Measurements from ENCODE around the gene KTN1. TPM values are rescaled to one million over a fixed set of nuclear protein-coding genes. Genes with fewer than 3 reads are reported as not detected.

The KTN1 gene
- total and polyA plus RNA-seq, 2 donors, result 102 to 125 TPM

- no peak for DNase-seq (ENCODE audit: low read depth in 6 of 9, low spot score in 9 of 9)
- no peaks in the 10 kb centered on the region for H3K27me3 ChIP-seq (ENCODE audit: control insufficient read depth in 2 of 2, insufficient read depth in 1 of 2, low read length in 1 of 2)
- 97% methylated on average over 5 of the region's 5 CpGs for WGBS
- no peaks in the 10 kb centered on the region for H3K4me1 ChIP-seq (ENCODE audit: control insufficient read depth in 2 of 2, insufficient read depth in 2 of 2, low read length in 2 of 2)
- no peaks in the 10 kb centered on the region for H3K9me3 ChIP-seq (ENCODE audit: control insufficient read depth in 2 of 2, insufficient read depth in 1 of 2, low read length in 1 of 2)
- no peaks in the 10 kb centered on the region for H3K36me3 ChIP-seq (ENCODE audit: control insufficient read depth in 2 of 2, insufficient read depth in 2 of 2, low read length in 1 of 2)
- no peak overlapping the region for H3K4me3 ChIP-seq (ENCODE audit: low read length in 2 of 2)
- H3K27ac ChIP-seq (ENCODE audit: low read depth in 1 of 2, low read length in 1 of 2), result no peak overlapping the region
These were observed 38.9 kb upstream of the KTN1 start for GRCh38 chr14:55540847-55541773.

DNA sequence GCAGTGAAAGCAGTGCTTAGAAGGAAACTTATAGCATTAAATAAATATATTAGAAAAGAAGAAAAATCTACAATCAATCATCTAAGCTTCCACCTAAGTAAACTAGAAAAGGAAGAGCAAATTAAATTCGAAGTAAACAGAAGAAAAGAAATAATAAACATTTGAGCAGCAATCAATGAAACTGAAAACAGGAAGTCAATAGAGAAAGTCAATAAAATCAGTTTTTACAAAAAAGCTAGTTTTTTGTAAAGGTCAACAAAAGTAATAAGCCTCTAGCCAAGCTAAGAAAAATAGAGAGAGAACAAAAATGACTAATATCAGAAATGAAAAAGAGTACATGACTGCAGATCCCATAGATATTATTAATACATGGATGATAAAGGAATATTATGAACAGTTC lies 34.2 kb upstream of the KTN1 start:
- Histone ChIP-seq H3K36me3 (ENCODE audit: control insufficient read depth in 2 of 2, insufficient read depth in 2 of 2, low read length in 1 of 2) (no peaks in the 10 kb centered on the region), H3K9me3 (ENCODE audit: control insufficient read depth in 2 of 2, insufficient read depth in 1 of 2, low read length in 1 of 2) (no peaks in the 10 kb centered on the region), H3K4me1 (ENCODE audit: control insufficient read depth in 2 of 2, insufficient read depth in 2 of 2, low read length in 2 of 2) (no peaks in the 10 kb centered on the region), H3K4me3 (ENCODE audit: low read length in 2 of 2) (no peak overlapping the region), H3K27ac (ENCODE audit: low read depth in 1 of 2, low read length in 1 of 2) (no peak overlapping the region), H3K27me3 (ENCODE audit: control insufficient read depth in 2 of 2, insufficient read depth in 1 of 2, low read length in 1 of 2) (no peaks in the 10 kb centered on the region)
- WGBS, result 94% methylated on average over 1 of the region's 1 CpG
- no peak for DNase-seq (ENCODE audit: low read depth in 6 of 9, low spot score in 9 of 9)

DNA sequence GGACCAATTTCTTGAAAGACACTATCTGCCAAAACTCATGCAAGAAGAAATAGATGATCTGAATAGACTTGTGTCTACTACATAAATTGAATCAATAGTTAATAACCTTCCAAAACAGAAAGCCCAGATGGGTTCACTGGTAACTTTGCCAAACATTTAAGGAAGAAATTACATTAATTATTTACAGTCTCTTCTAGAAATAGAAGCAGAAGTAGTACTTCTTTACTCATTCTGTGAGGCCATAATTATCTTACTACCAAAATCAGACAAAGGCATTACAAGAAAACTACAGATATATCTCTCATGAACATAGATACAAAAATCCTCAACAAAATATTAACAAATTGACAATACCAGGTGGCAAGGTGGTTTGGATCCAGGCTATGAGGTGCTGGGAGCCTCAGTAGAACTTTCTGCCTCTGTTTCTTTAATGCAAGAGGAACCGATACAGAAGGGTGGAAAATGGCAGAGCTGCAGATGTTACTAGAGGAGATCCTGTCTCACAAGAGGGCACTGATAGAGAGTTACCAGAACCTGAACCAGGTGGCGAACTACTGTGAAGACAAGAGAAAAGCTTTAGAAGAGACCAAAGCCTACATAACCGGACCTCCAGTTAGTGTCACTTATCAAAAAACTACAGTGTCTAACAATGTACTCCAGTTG lies 33.7 kb upstream of the KTN1 start:
- Histone ChIP-seq H3K27me3 (ENCODE audit: control insufficient read depth in 2 of 2, insufficient read depth in 1 of 2, low read length in 1 of 2) (no peaks in the 10 kb centered on the region), H3K27ac (ENCODE audit: low read depth in 1 of 2, low read length in 1 of 2) (no peak overlapping the region)
- WGBS, result 96% methylated on average over 3 of the region's 3 CpGs

GRCh38 chr14:55547650-55548315 lies 32.2 kb upstream of the KTN1 start:
- H3K36me3 ChIP-seq (ENCODE audit: control insufficient read depth in 2 of 2, insufficient read depth in 2 of 2, low read length in 1 of 2), result no peaks in the 10 kb centered on the region
- no peaks in the 10 kb centered on the region for H3K4me1 ChIP-seq (ENCODE audit: control insufficient read depth in 2 of 2, insufficient read depth in 2 of 2, low read length in 2 of 2)
- no peaks in the 10 kb centered on the region for H3K27me3 ChIP-seq (ENCODE audit: control insufficient read depth in 2 of 2, insufficient read depth in 1 of 2, low read length in 1 of 2)
- WGBS, result 97% methylated on average over 3 of the region's 3 CpGs
- no peak overlapping the region for H3K4me3 ChIP-seq (ENCODE audit: low read length in 2 of 2)
- H3K27ac ChIP-seq (ENCODE audit: low read depth in 1 of 2, low read length in 1 of 2), result no peak overlapping the region
- no peak for DNase-seq (ENCODE audit: low read depth in 6 of 9, low spot score in 9 of 9)
- no peaks in the 10 kb centered on the region for H3K9me3 ChIP-seq (ENCODE audit: control insufficient read depth in 2 of 2, insufficient read depth in 1 of 2, low read length in 1 of 2)

More for the DNA sequence above, 33.7 kb upstream of the KTN1 start:
- Histone ChIP-seq H3K4me3 (ENCODE audit: low read length in 2 of 2) (no peak overlapping the region), H3K4me1 (ENCODE audit: control insufficient read depth in 2 of 2, insufficient read depth in 2 of 2, low read length in 2 of 2) (no peaks in the 10 kb centered on the region), H3K36me3 (ENCODE audit: control insufficient read depth in 2 of 2, insufficient read depth in 2 of 2, low read length in 1 of 2) (no peaks in the 10 kb centered on the region), H3K9me3 (ENCODE audit: control insufficient read depth in 2 of 2, insufficient read depth in 1 of 2, low read length in 1 of 2) (no peaks in the 10 kb centered on the region)
- DNase-seq (ENCODE audit: low read depth in 6 of 9, low spot score in 9 of 9), result no peak

- Histone ChIP-seq H3K4me1 (ENCODE audit: control insufficient read depth in 2 of 2, insufficient read depth in 2 of 2, low read length in 2 of 2) (no peaks in the 10 kb centered on the region), H3K36me3 (ENCODE audit: control insufficient read depth in 2 of 2, insufficient read depth in 2 of 2, low read length in 1 of 2) (no peaks in the 10 kb centered on the region), H3K27ac (ENCODE audit: low read depth in 1 of 2, low read length in 1 of 2) (no peak overlapping the region), H3K4me3 (ENCODE audit: low read length in 2 of 2) (no peak overlapping the region), H3K27me3 (ENCODE audit: control insufficient read depth in 2 of 2, insufficient read depth in 1 of 2, low read length in 1 of 2) (no peaks in the 10 kb centered on the region), H3K9me3 (ENCODE audit: control insufficient read depth in 2 of 2, insufficient read depth in 1 of 2, low read length in 1 of 2) (no peaks in the 10 kb centered on the region)
- WGBS, result 67% methylated on average over 2 of the region's 2 CpGs
- peak in 1 of 9 donors; percentile 2 for DNase-seq (ENCODE audit: low read depth in 6 of 9, low spot score in 9 of 9)
These were observed 26.2 kb upstream of the KTN1 start for GRCh38 chr14:55553791-55554190.

- Histone ChIP-seq H3K4me1 (ENCODE audit: control insufficient read depth in 2 of 2, insufficient read depth in 2 of 2, low read length in 2 of 2) (no peaks in the 10 kb centered on the region), H3K4me3 (ENCODE audit: low read length in 2 of 2) (no peak overlapping the region), H3K27ac (ENCODE audit: low read depth in 1 of 2, low read length in 1 of 2) (no peak overlapping the region), H3K36me3 (ENCODE audit: control insufficient read depth in 2 of 2, insufficient read depth in 2 of 2, low read length in 1 of 2) (no peaks in the 10 kb centered on the region), H3K9me3 (ENCODE audit: control insufficient read depth in 2 of 2, insufficient read depth in 1 of 2, low read length in 1 of 2) (no peaks in the 10 kb centered on the region), H3K27me3 (ENCODE audit: control insufficient read depth in 2 of 2, insufficient read depth in 1 of 2, low read length in 1 of 2) (no peaks in the 10 kb centered on the region)
- 94% methylated on average over 3 of the region's 3 CpGs for WGBS
- no peak for DNase-seq (ENCODE audit: low read depth in 6 of 9, low spot score in 9 of 9)
These were observed 22.9 kb upstream of the KTN1 start for GRCh38 chr14:55556929-55557623.

- Histone ChIP-seq H3K9me3 (ENCODE audit: control insufficient read depth in 2 of 2, insufficient read depth in 1 of 2, low read length in 1 of 2) (no peaks in the 10 kb centered on the region), H3K4me1 (ENCODE audit: control insufficient read depth in 2 of 2, insufficient read depth in 2 of 2, low read length in 2 of 2) (no peaks in the 10 kb centered on the region), H3K27ac (ENCODE audit: low read depth in 1 of 2, low read length in 1 of 2) (no peak overlapping the region), H3K27me3 (ENCODE audit: control insufficient read depth in 2 of 2, insufficient read depth in 1 of 2, low read length in 1 of 2) (no peaks in the 10 kb centered on the region), H3K4me3 (ENCODE audit: low read length in 2 of 2) (no peak overlapping the region), H3K36me3 (ENCODE audit: control insufficient read depth in 2 of 2, insufficient read depth in 2 of 2, low read length in 1 of 2) (no peaks in the 10 kb centered on the region)
- no peak for DNase-seq (ENCODE audit: low read depth in 6 of 9, low spot score in 9 of 9)
- 98% methylated on average over 3 of the region's 3 CpGs for WGBS
These were observed 17.9 kb upstream of the KTN1 start for GRCh38 chr14:55562135-55562534.

DNA sequence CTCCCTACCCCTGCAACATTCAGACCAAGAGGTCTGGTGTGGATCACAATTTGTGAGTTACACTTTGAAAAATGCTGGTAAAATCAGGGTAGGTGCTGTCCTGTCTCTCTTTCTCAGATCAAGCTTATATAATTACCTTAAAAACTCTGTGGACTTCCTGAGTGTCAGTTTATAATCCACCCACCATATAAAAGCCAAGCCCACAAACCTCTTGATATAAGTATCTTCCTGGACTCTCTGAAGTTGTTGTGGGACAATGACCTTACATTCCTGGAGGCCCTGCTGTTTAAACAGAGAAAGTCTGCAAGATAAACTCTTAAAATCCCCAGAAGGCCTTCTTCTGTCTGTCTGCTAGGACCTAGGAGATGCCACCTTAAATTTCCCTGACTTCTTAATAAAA lies 11.4 kb upstream of the KTN1 start:
- Histone ChIP-seq H3K4me3 (ENCODE audit: low read length in 2 of 2) (no peak overlapping the region), H3K36me3 (ENCODE audit: control insufficient read depth in 2 of 2, insufficient read depth in 2 of 2, low read length in 1 of 2) (no peaks in the 10 kb centered on the region), H3K27me3 (ENCODE audit: control insufficient read depth in 2 of 2, insufficient read depth in 1 of 2, low read length in 1 of 2) (no peaks in the 10 kb centered on the region), H3K4me1 (ENCODE audit: control insufficient read depth in 2 of 2, insufficient read depth in 2 of 2, low read length in 2 of 2) (no peaks in the 10 kb centered on the region), H3K27ac (ENCODE audit: low read depth in 1 of 2, low read length in 1 of 2) (no peak overlapping the region), H3K9me3 (ENCODE audit: control insufficient read depth in 2 of 2, insufficient read depth in 1 of 2, low read length in 1 of 2) (no peaks in the 10 kb centered on the region)
- no peak for DNase-seq (ENCODE audit: low read depth in 6 of 9, low spot score in 9 of 9)

All from thymus (tissue), 11 donors.